Erythroblast (primary cell): Measurements from ENCODE around the gene ULBP1.
"Not testable (repeated sequence)": the region's sequence is repeated elsewhere in the genome, so short reads cannot be mapped to it uniquely, and the experiment has no call there.

ENCODE experiments used
- DNase-seq, 2 experiments: peaks; one replicate each; lab custom pipeline; 2025; lab: John Stamatoyannopoulos, UW
- GATA1 ChIP-seq: IDR thresholded peaks from 2 replicates; pipeline ENCODE4 v1.6.1; 2011; ENCODE audit warnings: low read depth, mild to moderate bottlenecking, control low read depth, low read length, moderate library complexity
- POLR2A ChIP-seq: IDR thresholded peaks from 2 replicates; pipeline ENCODE4 v1.6.1; 2011; ENCODE audit warnings: mild to moderate bottlenecking, low read length

Gene ULBP1

GRCh38 chr6:149924933-149925252, 38.9 kb upstream of the ULBP1 start:
- DNase-seq, result no peak
- TF ChIP-seq GATA1 (no peak), POLR2A (no peak)

- no peak for TF ChIP-seq POLR2A
- no peak for TF ChIP-seq GATA1
- DNase-seq, result no peak
Observed at GRCh38 chr6:149925253-149925973, 38.3 kb upstream of the ULBP1 start.

- TF ChIP-seq POLR2A (no peak), GATA1 (no peak)
- DNase-seq, result peak; percentile 74 to 84
Observed at GRCh38 chr6:149925974-149926777, 37.6 kb upstream of the ULBP1 start.

- not testable (repeated sequence) for DNase-seq
Observed at GRCh38 chr6:149927025-149927424, 36.7 kb upstream of the ULBP1 start.

GRCh38 chr6:149929422-149929821, 34.3 kb upstream of the ULBP1 start:
- DNase-seq, result no peak
- TF ChIP-seq GATA1, result no peak
- TF ChIP-seq POLR2A, result no peak

- DNase-seq, result no peak
Observed at GRCh38 chr6:149931501-149931900, 32.2 kb upstream of the ULBP1 start.

GRCh38 chr6:149933036-149933435, 30.7 kb upstream of the ULBP1 start:
- TF ChIP-seq POLR2A (no peak), GATA1 (no peak)
- no peak for DNase-seq

More at GRCh38 chr6:149931501-149931900, 32.2 kb upstream of the ULBP1 start:
- TF ChIP-seq POLR2A, result no peak
- TF ChIP-seq GATA1, result no peak

GRCh38 chr6:149933461-149933860, 30.3 kb upstream of the ULBP1 start:
- no peak for DNase-seq
- TF ChIP-seq POLR2A (no peak), GATA1 (no peak)

- TF ChIP-seq POLR2A (no peak), GATA1 (no peak)
- peak; percentile 70 to 85 for DNase-seq
Observed at GRCh38 chr6:149934249-149935156, 29.2 kb upstream of the ULBP1 start.

GRCh38 chr6:149935246-149935645, 28.5 kb upstream of the ULBP1 start:
- DNase-seq, result no peak
- TF ChIP-seq POLR2A (no peak), GATA1 (no peak)

- DNase-seq, result no peak
- TF ChIP-seq GATA1, result no peak
- TF ChIP-seq POLR2A, result no peak
Observed at GRCh38 chr6:149935668-149936067, 28.1 kb upstream of the ULBP1 start.

GRCh38 chr6:149936743-149937142, 27.0 kb upstream of the ULBP1 start:
- no peak for DNase-seq
- TF ChIP-seq GATA1 (no peak), POLR2A (no peak)

GRCh38 chr6:149938013-149938570, 25.7 kb upstream of the ULBP1 start:
- not testable (repeated sequence) for DNase-seq

GRCh38 chr6:149938571-149939355, 25.0 kb upstream of the ULBP1 start:
- no peak for TF ChIP-seq POLR2A
- no peak for TF ChIP-seq GATA1
- DNase-seq, result no peak
